HG03135 (cell line): ENCODE data around the gene THSD7B.

Source experiments
- ATAC-seq: cut with Tn5 transposase; IDR thresholded peaks from one replicate; pipeline ENCODE4 v1.9.1; 2021; ENCODE audit warnings: mild to moderate bottlenecking, moderate library complexity; ENCODE audit not compliant: unreplicated experiment

THSD7B gene

DNA sequence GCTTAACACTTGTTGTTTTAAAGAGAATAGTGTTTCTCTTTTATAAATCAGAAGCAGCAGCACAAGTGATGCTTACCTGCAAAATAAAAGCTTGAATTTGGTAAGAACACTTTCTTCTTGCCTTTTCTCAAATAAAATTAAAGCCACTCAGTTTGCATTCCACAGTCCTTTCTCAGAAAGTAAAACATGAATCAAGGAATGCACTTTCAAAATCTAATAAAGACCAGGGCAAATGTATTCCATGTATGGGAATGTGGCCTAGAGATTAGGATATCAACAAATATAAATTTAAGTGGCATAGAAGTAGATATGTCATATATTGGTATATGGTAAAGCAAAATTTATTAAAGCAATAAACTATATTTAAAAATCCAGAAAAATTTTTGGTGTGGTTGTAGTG lies 352.8 kb downstream of the THSD7B start:
- ATAC-seq, result no peak

DNA sequence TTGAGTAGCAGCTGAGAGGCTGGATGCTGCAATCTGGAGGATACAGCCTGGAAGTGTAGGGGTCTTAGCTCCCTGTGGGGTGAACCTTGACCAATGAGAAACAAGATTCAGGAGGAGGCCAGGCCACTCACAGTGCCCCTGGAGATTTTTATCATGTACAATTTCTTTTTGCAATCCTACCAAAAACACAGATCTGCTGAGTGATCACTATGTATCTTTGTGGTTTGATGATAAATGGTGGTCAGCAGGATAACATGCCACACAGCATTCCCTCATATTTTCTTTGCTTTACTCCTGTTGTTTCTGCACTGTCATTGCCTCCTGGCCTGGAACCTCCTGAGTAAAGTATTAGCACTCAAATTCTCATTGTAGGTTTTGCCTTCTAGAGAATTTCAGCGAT lies 357.9 kb downstream of the THSD7B start:
- ATAC-seq, result no peak

DNA sequence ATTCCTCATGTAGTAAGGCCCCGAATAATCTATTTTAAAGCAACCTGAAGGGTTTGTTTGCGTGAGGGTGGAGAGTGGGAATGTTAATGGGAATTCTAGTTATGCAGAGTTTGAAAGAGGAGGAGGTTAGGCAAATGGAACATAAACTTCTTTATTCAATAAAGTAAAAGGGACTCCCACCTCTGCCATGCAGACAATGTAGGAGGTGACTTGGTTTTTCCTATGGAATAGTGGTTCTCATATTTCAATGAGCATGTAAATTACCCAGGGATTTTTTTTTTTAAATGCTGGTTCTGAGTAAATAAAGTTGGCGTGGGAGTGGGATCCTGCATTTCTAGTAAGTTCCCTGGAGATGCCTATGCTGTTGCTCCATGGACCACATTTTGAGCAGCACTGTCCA lies 367.9 kb downstream of the THSD7B start:
- no peak for ATAC-seq

DNA sequence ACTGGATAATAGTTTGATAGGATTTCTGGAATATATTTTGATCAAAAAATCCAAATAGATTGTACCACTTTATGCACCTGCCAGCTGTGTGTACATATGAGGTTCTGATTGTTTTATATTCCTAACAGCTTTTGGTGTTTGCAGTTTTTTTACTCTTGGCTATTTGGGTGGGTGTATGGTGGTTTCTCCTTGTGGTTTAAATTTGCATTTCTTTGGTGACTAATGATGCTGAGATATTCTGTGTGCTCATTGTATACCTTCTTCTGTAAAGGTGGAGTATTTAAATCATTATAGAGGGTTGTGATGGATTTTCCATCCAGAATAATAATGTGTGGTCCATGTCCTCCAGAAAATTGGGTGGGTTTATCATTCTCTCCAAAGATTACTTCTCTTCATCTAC lies 372.9 kb downstream of the THSD7B start:
- no peak for ATAC-seq

DNA sequence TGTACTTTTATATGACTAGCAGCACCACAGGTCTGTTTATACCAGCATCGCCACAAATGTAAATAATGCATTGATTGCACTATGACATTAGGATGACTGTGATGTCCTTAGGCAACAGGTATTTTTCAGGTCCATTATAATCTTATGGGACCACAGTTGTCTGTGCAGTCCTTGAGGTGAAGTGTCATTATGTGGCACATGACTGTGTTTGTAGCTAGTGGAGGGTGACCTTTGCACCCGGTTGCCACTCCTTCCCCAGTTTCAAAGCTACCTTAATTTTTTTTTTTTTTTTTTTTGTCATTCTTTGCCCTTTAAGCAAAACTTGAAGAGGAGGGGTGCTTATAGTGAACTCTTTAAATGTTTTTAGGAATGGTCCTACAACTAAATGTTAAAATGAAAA lies 386.4 kb downstream of the THSD7B start:
- no peak for ATAC-seq

DNA sequence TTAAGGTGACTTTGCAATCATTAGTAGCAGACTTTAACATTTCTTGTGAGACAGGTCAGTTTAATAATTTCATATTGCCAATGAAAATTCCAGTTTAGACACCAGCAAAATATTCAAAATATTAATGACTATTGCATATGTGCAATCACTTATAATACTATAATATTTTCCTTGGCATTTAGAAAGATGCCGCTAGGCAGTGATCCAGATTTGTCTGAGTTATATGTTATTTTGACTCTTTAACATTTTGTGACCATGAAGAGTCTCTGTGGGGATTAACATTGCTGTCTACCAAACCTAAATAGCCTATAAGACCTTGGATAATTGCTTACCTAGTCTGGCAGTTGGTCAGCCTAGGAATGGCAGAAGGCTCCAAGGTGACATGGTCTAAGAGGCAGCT lies 389.6 kb downstream of the THSD7B start:
- ATAC-seq, result no peak

DNA sequence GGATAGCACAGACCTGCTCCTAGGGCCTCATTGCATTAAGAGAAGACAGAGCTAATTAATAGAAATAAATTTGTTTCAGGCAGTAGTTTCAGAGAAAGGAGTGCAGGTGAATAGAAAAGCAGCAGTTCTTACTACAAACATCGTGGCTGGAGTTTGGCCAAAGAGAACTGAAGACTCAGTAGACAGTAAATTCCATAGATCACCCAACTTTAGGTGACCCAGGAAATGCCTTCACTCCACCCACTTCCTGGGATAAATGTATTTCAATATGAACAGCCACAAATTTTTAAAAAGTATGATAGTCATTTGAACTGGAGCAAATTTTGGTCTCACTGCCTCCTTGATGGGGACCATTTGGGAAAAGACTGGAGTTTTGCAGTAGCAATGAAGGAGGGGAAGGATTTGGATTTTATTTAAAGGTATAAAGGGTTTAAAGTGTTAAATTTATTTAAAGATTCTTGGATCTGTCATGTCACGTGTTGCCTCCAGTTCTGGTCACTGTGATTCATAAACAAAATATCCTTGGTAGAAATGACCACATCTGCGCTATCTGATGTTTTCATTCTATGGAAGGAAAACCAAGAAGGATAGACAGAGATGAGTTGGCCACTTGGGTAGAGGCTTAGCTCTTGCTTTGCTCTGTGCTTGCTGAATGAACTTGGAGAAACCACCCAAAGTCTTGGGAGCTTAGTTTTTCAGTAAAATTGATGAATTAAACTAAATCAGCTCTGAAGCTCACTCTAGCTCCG lies 390.2 kb downstream of the THSD7B start:
- ATAC-seq, result no peak

DNA sequence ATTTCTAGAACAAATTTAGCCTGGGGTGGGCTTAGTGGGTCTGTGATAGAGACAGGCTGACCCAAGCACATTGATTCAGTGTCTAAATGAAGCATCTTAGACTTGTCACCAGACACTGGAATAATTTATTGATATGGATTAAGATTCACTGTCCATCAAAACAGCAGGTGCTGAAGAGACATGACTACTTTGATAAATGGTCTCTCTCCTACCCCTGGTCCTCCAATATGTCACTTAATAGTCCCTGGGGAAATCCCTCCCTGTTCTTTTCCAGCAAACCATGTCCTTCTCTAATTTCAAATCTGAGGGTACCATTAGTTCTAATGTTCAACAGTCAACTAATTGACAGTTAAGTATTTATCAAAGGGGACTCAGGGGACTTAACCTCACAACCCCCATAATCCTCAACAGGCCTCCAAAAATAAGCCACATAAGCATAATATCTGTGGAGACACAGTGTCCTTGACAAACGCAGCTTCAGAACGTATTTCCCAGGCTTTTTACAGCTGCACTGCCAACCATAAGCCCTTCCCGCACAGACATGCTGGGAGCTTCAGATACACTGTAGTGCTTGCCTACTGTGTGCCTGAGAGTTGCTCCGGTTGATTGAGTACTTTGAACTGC lies 391.0 kb downstream of the THSD7B start:
- ATAC-seq, result no peak

DNA sequence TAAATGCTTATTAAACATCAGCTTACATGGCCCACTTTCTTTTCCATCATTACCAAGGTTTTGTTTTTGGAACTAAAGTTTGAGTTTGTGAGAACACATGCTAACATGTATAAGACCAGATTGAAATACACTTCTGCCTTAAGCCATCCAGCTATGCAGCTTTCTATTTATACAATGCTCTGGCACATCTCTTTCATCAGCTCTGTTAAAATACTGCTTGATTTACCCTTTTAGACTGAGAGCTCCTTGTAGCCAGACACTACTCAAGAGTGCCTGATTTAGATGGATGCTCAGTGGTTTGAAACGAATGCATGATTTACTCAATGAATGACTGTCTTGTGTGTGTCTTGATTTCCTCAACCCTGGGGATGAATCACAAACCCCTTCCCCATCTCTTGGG lies 392.5 kb downstream of the THSD7B start:
- ATAC-seq, result no peak

DNA sequence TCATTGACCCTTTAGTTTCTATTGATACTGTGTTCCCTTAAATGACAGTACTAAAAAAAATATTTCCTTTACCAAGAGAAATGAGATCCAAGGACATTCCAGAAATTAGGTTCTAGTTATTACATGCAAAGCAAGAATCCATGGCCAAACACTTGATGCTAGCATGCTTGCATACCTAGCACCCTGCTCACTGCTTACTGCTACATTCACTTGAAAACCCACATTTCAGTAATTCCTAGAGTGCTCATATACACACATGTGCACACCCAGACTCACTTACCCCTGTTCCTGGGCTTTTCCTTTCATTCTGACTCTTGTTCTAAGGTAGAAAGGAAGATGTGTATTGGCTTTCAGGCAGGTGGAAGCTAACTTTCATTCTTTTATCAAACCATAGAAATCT lies 395.9 kb downstream of the THSD7B start:
- no peak for ATAC-seq

DNA sequence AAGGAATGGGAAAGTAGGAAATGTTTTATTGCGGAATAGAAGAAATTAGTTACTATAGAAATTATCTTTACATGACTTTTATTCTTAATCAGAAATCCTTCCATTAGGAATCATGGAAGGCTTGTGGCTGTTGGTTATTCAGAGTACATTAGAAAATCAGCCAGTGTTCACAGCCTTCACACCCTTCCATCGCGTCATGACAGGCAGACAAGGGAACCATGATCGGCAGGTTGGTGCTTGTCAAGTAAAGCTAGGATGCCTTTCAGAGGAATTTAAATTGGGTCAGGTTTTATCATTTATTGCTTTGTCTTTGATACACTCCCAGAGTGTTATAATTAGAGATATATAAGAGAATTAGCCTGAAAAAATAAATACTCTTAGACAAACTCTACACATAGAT lies 400.6 kb downstream of the THSD7B start:
- ATAC-seq, result no peak

DNA sequence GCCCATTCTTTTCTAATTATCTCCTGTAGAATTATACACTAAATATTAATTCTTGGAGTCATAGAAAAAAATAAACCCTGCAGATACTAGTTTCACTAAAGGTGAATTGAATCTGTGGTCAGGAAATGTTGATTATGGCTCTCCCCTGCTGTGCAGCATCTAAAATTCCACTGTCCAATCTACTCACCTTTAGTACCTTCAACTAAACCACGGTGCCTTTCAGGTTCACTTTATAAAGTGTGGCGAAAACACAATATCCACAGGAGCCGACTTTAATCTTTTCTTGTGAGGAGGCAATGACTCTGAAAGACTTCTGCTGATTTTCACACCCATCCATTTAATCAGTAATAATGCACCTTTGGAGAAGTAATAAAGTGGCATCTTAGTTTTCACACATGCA lies 402.3 kb downstream of the THSD7B start:
- ATAC-seq, result no peak

DNA sequence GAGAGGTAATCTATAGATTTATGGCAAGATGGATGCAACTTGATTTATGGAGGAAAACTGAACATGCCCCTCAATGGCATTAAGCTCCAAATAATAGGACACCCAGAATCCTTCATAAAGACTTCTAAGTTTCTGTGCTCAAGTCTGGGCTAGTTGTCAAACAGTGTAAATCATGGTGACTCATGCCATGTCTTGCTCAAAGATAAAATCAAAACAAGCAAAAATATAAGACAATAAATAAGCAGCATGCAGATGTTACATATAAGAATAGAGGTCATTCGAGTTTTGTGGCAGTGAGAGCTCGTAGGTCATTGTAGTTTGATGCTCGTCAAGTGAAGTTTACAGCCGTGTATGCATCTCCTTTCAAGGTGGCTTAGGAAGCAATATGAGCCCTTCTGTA lies 403.2 kb downstream of the THSD7B start:
- no peak for ATAC-seq

DNA sequence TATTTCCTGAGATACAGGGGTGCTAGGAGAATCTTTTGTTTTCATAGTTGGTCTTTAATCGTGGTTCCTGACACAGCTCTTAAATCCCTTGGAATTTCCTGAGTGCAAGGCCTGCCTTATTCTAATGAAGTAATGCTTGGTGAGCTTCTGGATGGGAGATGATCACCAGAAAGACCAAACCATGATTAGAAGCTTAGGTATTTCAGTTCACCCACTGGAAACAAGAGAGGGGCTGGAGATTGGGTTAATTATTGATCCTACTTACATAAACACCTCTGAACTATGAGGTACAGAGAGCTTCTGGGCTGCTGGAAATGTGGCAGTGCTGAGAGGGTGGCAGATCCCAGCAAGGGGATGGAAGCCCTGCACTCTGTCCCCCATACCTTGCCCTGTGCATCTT lies 406.8 kb downstream of the THSD7B start:
- no peak for ATAC-seq

DNA sequence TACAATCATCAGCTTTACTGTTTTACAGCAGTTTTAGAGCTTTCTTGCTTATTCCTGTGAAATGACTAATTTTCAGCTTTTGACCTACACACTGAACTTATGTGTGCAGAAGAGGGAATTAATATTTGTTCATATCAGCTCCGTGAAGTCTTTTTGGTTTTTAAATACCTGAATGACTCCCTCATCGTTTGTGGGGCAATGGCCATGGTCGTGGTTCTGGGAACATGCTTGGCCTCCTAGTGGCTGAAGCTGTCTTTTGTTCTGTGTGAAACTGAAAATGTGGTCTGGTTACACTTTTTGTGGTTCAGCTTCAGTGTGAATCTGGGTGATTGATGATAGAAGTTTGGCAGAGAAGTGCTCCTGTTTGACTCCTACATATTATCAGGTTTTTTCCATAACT lies 408.1 kb downstream of the THSD7B start:
- peak; percentile 72 for ATAC-seq

DNA sequence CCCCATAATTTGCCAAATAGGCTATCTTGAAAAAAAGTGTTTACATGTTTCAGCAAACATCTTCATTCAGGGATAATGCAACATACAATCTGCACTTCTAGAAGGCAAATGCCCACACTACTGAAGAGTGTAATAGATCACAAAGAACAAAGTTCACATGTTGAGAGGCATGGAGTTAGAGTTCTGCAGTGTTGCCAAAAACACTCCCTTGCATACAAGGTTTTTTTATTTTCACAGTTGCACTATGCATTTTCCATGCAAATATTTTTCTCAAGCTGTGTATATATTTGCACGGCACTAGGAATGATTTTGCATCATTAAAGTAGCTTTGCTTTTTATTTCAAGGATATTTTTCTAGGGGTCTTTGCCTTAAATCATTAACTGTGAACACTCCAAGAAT lies 409.9 kb downstream of the THSD7B start:
- ATAC-seq, result no peak

DNA sequence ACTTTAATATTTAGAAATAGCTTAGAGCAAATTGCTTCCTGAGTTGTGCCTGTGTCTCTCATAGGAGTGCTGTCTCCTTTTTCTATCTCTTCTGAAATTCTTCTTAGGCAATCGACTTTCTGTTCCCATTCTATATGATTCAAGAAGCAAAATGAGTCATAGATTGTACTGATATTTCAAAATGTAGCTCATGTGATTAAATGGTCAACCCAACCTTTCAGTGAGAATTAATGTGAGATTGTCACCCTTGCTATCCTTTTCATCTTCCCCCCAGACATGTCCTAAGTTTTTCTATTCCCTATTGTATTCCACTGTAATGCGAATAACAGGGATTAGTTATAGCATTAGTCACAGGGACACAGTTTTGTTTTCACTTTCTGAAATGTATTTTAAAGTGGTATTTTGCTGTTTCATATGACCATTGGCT lies 413.6 kb downstream of the THSD7B start:
- ATAC-seq, result no peak

DNA sequence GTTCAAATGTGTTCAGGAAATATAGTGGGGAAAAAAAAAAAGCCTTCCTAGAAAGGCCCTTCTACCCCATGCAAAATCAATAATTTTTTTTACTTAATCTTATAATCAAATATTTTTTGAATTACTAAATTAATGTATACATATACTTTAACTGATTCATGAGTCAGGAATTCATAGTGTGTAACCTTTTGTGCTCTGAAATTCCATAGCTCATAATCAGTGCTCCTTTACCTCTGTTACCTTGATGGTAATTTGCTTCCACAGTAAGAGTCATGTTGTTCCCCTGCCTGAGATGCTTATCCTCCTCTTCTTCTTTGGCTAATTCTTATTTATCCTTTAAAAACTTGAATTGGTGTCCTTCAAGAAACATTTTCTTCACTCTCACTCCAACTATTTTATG lies 414.2 kb downstream of the THSD7B start:
- ATAC-seq, result no peak

DNA sequence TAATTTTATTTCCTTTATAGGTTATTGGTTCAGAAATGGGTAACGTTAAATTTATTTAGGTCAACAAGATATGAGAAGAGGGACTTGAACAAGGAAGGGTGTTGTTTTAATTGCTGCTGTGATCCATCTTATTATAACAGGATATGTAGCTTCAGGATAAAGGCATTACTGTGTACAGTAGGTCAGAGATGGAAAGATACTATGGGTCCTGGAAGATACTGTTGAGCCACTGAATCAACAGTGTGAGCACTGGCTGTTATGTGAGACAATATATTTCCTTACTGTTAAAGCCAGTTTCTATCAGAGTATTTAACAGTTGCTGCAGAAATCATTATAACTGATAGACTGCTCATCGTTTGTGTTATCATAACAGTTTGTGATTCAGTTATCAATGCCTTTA lies 414.7 kb downstream of the THSD7B start:
- no peak for ATAC-seq

DNA sequence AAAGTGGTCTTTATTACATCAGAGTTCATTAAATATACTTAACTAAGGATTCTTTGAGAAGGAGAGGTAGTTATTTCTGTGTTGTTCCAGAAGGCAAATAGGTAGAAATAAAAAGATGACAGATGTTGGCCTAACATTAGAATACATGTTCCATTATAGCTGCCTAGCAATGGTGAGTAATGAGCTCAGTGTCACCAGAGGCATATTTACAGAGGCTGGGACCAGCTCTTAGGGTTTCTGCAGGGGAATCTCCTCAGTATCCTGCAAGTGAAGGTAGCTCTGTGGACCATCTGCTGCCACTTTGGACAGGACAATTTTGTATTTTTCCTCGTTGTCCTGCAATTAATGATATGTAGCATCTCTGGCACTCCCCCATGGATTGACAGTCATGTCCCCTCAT lies 416.0 kb downstream of the THSD7B start:
- no peak for ATAC-seq

DNA sequence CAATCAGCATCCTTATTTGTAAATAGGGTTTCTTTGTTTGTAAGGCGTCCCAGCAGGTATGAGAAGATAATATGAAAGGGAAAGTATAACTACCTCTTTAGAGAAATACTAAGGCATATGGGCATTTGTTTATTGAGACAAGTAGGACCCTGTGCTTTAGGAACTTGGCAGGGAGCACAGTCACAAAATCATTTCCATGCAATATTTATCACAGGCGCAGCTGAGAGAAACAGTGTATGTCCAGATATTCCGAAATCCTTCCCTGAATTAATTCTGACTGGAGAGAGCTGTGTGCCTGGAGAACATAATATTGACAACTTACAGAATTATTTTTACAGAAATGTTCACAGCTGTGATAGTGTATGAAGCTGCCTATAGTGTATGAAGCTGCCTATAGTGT lies 416.7 kb downstream of the THSD7B start:
- ATAC-seq, result no peak

DNA sequence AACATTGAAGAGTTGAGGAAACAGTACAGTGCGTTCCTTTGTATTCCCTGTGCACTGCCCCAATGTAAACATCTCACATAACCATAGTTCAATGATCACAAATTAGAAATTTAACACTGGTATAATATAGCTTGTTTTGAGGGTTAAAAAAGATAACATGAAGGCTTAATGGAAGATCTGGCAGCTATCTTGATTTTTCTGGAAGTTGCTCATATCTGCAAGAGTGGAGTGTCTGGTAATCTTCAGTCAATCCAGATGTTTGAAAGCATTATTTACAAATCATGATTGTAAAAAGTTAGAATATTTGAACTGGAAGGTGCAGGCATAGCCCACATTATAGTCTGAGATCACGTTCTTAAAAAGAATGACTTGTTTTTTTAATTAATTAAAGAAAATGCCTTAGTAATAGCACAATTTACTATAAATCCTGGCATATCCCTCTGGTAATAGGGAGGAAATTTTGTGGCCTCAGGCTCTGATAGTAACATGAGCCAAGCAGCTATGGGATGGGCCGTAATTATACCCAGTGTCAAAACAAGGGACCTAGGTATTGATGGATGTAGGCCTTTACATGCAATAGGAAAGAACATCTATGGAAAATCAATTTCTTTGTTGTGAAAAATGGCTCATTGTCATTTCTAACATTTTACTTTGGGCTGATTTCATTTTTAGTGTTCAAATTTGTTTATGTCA lies 418.0 kb downstream of the THSD7B start:
- ATAC-seq, result no peak
